Parathyroid adenoma (tissue), 2 donors: ENCODE data around the gene CCDC197.
A peak's percentile ranks its signal among the peaks of the same experiment; 100 is the strongest.

ENCODE experiments used
- H2AFZ ChIP-seq: fragments of 300-600 bp; sonication (generic); one replicate; pipeline ENCODE4 v1.7.0; 2017; ENCODE audit warnings: antibody characterized with exemption, mild to moderate bottlenecking
- H3K27ac ChIP-seq: fragments of 300-600 bp; sonication (generic); one replicate; pipeline ENCODE4 v1.7.0; 2017
- H3K27me3 ChIP-seq: fragments of 300-600 bp; sonication (generic); one replicate; pipeline ENCODE4 v1.7.0; 2017; ENCODE audit warnings: low read length; ENCODE audit not compliant: control insufficient read depth, insufficient read depth
- H3K36me3 ChIP-seq: fragments of 300-600 bp; sonication (generic); one replicate; pipeline ENCODE4 v1.7.0; 2017; ENCODE audit warnings: low read length; ENCODE audit not compliant: control insufficient read depth, insufficient read depth
- H3K4me1 ChIP-seq: fragments of 300-600 bp; sonication (generic); one replicate; pipeline ENCODE4 v1.7.0; 2017; ENCODE audit warnings: control low read depth
- H3K4me2 ChIP-seq: fragments of 300-600 bp; sonication (generic); one replicate; pipeline ENCODE4 v1.7.0; 2017; ENCODE audit warnings: low read length
- H3K4me3 ChIP-seq: fragments of 300-600 bp; sonication (generic); one replicate; pipeline ENCODE4 v1.7.0; 2017; ENCODE audit warnings: low read depth, low read length
- H3K79me2 ChIP-seq: fragments of 300-600 bp; sonication (generic); one replicate; pipeline ENCODE4 v1.7.0; 2017; ENCODE audit warnings: control low read depth
- H3K9ac ChIP-seq: fragments of 300-600 bp; sonication (generic); one replicate; pipeline ENCODE4 v1.7.0; 2017; ENCODE audit warnings: mild to moderate bottlenecking
- H3K9me3 ChIP-seq: fragments of 300-600 bp; sonication (generic); one replicate; pipeline ENCODE4 v1.7.0; 2017; ENCODE audit warnings: low read length; ENCODE audit not compliant: control insufficient read depth
- CTCF ChIP-seq: fragments of 300-600 bp; sonication (generic); IDR thresholded peaks from one replicate; pipeline ENCODE4 v1.7.0; 2017; ENCODE audit warnings: antibody characterized with exemption, mild to moderate bottlenecking
- donor health status: primary hyperparathyroidism.

The CCDC197 gene

GRCh38 chr14:94051115-94051514 is 54.0 kb downstream of the CCDC197 start:
- Histone ChIP-seq H3K36me3 (no peaks in the 10 kb centered on the region), H3K9ac (no peak overlapping the region), H3K4me1 (peaks cover 18% of the 10 kb centered on the region), H2AFZ (no peak overlapping the region), H3K27ac (peak overlapping the region; percentile 20), H3K4me2 (no peak overlapping the region), H3K9me3 (no peaks in the 10 kb centered on the region), H3K4me3 (no peak overlapping the region), H3K27me3 (no peaks in the 10 kb centered on the region), H3K79me2 (peaks cover 4% of the 10 kb centered on the region)
- TF ChIP-seq CTCF = peak; percentile 43

- Histone ChIP-seq H2AFZ (no peak overlapping the region), H3K9me3 (no peaks in the 10 kb centered on the region), H3K4me2 (peak overlapping the region; percentile 3), H3K4me1 (peaks cover 18% of the 10 kb centered on the region), H3K27ac (peak overlapping the region; percentile 20), H3K27me3 (no peaks in the 10 kb centered on the region), H3K36me3 (no peaks in the 10 kb centered on the region), H3K79me2 (peaks cover 8% of the 10 kb centered on the region), H3K4me3 (no peak overlapping the region), H3K9ac (no peak overlapping the region)
- TF ChIP-seq CTCF = no peak
Observed at GRCh38 chr14:94051779-94052178, 54.7 kb downstream of the CCDC197 start.

- no peaks in the 10 kb centered on the region for H3K36me3 ChIP-seq
- no peak overlapping the region for H2AFZ ChIP-seq
- H3K27ac ChIP-seq = peak overlapping the region; percentile 20
- TF ChIP-seq CTCF = no peak
- H3K4me2 ChIP-seq = peak overlapping the region; percentile 3
- peaks cover 18% of the 10 kb centered on the region for H3K4me1 ChIP-seq
- H3K79me2 ChIP-seq = peaks cover 8% of the 10 kb centered on the region
- no peak overlapping the region for H3K9ac ChIP-seq
- H3K4me3 ChIP-seq = no peak overlapping the region
- H3K27me3 ChIP-seq = no peaks in the 10 kb centered on the region
- H3K9me3 ChIP-seq = no peaks in the 10 kb centered on the region
Observed at GRCh38 chr14:94052199-94052598, 55.1 kb downstream of the CCDC197 start.

- no peak overlapping the region for H2AFZ ChIP-seq
- H3K9ac ChIP-seq = no peak overlapping the region
- TF ChIP-seq CTCF = no peak
- H3K27ac ChIP-seq = peak overlapping the region; percentile 20
- peaks cover 18% of the 10 kb centered on the region for H3K4me1 ChIP-seq
- no peaks in the 10 kb centered on the region for H3K36me3 ChIP-seq
- H3K4me2 ChIP-seq = no peak overlapping the region
- no peaks in the 10 kb centered on the region for H3K9me3 ChIP-seq
- H3K4me3 ChIP-seq = no peak overlapping the region
- H3K27me3 ChIP-seq = no peaks in the 10 kb centered on the region
- H3K79me2 ChIP-seq = peaks cover 8% of the 10 kb centered on the region
Observed at GRCh38 chr14:94052662-94053061, 55.6 kb downstream of the CCDC197 start.

- Histone ChIP-seq H3K4me3 (no peak overlapping the region), H3K9me3 (no peaks in the 10 kb centered on the region), H3K27me3 (no peaks in the 10 kb centered on the region), H3K27ac (no peak overlapping the region), H3K36me3 (no peaks in the 10 kb centered on the region), H3K4me1 (peaks cover 18% of the 10 kb centered on the region), H3K79me2 (peaks cover 11% of the 10 kb centered on the region), H2AFZ (no peak overlapping the region), H3K4me2 (no peak overlapping the region), H3K9ac (no peak overlapping the region)
- no peak for TF ChIP-seq CTCF
Observed at GRCh38 chr14:94054401-94054800, 57.3 kb downstream of the CCDC197 start.
